Measurements from ENCODE around the gene GNG3.
A peak's percentile ranks its signal among the peaks of the same experiment; 100 is the strongest.

DNA sequence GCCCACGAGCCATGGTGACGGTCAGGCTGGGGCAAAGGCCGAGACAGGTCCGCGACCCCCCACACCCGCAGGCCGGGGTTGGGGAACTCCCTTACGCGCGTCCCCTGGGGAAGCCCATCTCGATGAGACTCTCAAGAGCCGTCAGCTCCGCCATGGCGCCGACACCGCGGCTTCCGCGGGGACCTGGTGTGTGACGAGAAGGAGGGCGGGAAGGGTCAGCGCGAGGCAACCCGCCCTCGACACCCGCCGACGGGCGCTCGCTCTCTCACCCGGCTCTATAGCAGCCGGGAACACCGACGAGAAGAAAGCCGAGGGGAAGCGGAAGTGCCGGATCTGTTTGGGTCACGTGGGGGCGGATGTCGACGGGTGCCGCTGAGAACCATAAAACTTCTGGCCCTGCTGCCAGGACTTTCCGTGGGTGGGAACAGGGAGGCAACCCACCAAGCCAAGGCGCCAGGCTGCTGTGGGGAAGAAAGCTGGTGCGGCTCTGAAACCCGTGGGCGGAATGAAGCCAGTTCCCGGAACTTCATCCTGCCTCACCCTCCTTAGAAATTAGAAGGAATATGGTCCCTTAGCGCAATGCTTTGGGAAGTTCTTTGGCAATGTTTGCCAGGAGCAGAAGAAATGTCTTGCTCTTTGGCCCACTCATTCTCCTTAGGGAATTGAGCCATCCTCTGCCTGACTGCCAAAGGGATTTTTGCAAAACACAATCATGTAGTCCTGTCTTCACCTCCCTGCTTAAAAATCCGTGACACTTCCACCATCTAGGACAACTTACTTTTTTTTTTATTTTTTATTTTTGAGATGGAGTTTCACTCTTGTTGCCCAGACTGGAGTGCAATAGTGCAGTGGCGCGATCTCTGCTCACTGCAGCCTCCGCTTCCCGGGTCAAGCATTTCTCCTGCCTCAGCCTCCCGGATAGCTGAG lies 28.4 kb upstream of the GNG3 start, which contains the start of gene UBXN1:
- TF ChIP-seq, protein P1, sequence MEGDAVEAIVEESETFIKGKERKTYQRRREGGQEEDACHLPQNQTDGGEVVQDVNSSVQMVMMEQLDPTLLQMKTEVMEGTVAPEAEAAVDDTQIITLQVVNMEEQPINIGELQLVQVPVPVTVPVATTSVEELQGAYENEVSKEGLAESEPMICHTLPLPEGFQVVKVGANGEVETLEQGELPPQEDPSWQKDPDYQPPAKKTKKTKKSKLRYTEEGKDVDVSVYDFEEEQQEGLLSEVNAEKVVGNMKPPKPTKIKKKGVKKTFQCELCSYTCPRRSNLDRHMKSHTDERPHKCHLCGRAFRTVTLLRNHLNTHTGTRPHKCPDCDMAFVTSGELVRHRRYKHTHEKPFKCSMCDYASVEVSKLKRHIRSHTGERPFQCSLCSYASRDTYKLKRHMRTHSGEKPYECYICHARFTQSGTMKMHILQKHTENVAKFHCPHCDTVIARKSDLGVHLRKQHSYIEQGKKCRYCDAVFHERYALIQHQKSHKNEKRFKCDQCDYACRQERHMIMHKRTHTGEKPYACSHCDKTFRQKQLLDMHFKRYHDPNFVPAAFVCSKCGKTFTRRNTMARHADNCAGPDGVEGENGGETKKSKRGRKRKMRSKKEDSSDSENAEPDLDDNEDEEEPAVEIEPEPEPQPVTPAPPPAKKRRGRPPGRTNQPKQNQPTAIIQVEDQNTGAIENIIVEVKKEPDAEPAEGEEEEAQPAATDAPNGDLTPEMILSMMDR (IDR thresholded peaks at IDR 0.05) = no peak
- peak; percentile 16 for TF ChIP-seq POLR2A (IDR thresholded peaks at IDR 0.05)

Measured in prostate gland (tissue), 2 donors.